Measurements from ENCODE around the gene BCCIP.

DNA sequence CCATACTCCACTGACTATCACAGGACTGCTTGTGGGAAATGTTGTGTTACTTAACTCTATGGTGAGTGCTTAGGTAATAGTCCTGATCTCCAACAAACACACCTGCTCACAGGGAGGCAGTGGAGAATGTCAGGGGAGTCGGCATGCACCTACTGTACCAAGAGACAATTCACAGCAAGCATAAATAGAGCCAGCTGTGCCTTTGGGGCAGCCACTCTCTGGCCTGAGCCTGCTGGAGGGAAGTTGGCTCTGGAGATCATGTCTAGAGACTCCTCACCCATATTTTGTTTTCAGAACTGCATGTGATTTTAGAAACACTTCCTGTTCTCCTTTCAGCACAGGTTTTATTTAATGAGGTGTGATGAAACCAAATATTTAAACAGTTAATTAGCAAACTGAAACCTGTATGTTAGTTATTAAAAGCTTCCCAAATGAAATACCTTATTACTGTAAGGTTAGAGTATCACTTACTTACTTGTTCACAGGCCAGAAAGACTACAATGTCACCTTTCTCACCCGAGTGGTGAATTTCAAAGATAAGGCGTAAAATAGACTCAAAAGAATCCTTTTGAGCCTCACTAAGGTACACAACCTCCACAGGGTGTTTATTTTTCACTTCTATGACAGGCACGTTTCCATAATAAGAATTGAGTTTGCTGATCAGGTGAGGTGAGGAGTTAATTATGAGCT, 35.9 kb downstream of the BCCIP start:
- TF ChIP-seq, protein P1, sequence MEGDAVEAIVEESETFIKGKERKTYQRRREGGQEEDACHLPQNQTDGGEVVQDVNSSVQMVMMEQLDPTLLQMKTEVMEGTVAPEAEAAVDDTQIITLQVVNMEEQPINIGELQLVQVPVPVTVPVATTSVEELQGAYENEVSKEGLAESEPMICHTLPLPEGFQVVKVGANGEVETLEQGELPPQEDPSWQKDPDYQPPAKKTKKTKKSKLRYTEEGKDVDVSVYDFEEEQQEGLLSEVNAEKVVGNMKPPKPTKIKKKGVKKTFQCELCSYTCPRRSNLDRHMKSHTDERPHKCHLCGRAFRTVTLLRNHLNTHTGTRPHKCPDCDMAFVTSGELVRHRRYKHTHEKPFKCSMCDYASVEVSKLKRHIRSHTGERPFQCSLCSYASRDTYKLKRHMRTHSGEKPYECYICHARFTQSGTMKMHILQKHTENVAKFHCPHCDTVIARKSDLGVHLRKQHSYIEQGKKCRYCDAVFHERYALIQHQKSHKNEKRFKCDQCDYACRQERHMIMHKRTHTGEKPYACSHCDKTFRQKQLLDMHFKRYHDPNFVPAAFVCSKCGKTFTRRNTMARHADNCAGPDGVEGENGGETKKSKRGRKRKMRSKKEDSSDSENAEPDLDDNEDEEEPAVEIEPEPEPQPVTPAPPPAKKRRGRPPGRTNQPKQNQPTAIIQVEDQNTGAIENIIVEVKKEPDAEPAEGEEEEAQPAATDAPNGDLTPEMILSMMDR (IDR thresholded peaks at IDR 0.05; ENCODE audit: low read depth, low read length, missing input control) = no peak
- TF ChIP-seq TAF1 (conservative IDR thresholded peaks at IDR 0.05) (no peak), JUND (IDR thresholded peaks at IDR 0.05) (no peak), YY1 (IDR thresholded peaks at IDR 0.05) (no peak), HNF4G (IDR thresholded peaks at IDR 0.05) (no peak), MAX (IDR thresholded peaks at IDR 0.05) (no peak), ZBTB33 (IDR thresholded peaks at IDR 0.05) (no peak), EGR1 (IDR thresholded peaks at IDR 0.05; ENCODE audit: low read depth in 2 of 2) (no peak), ATF3 (IDR thresholded peaks at IDR 0.05) (no peak), NR2F2 (IDR thresholded peaks at IDR 0.05) (no peak), RAD21 (IDR thresholded peaks at IDR 0.05) (no peak), GABPA (IDR thresholded peaks at IDR 0.05 in 1 of 2, conservative IDR thresholded peaks at IDR 0.05 in 1 of 2) (no peak), RXRA (IDR thresholded peaks at IDR 0.05) (no peak)

Measured in liver (tissue), 3 donors.